SU-DHL-6 (cell line): ENCODE results near the gene PIGL.

ENCODE experiments used
- H2AFZ ChIP-seq: fragments of 200-600 bp; sonication (generic); 2 replicates; pipeline ENCODE4 v1.6.1; 2014; ENCODE audit warnings: low read depth, mild to moderate bottlenecking, moderate library complexity, mixed read lengths, antibody characterized with exemption, low read length; ENCODE audit not compliant: severe bottlenecking
- H3F3A ChIP-seq: fragments of 200-600 bp; shearing (Covaris generic); 2 replicates; pipeline ENCODE4 v1.6.0; 2016; ENCODE audit warnings: antibody characterized with exemption, mild to moderate bottlenecking; ENCODE audit not compliant: insufficient read depth
- H3K27ac ChIP-seq: fragments of 200-600 bp; sonication (generic); 2 replicates; pipeline ENCODE4 v1.5.1; 2016; ENCODE audit warnings: low read depth, mild to moderate bottlenecking, low read length, moderate library complexity, mixed read lengths
- H3K27me3 ChIP-seq: fragments of 200-600 bp; sonication (generic), shearing (Covaris generic); 2 replicates; pipeline ENCODE4 v1.6.0; 2014; ENCODE audit warnings: mild to moderate bottlenecking, low read length
- H3K36me3 ChIP-seq: fragments of 200-600 bp; sonication (generic); 2 replicates; pipeline ENCODE4 v1.6.1; 2014; ENCODE audit warnings: mild to moderate bottlenecking, low read length, mixed read lengths
- H3K4me2 ChIP-seq: fragments of 300-600, 200-600 bp; shearing (Covaris generic), sonication (generic); 2 replicates; pipeline ENCODE4 v1.6.0; 2014; ENCODE audit warnings: low read length, low read depth, mild to moderate bottlenecking; ENCODE audit not compliant: poor library complexity, severe bottlenecking
- H3K4me3 ChIP-seq: fragments of 200-600 bp; sonication (generic); 2 replicates; pipeline ENCODE4 v1.5.1; 2014; ENCODE audit warnings: antibody characterized with exemption, low read length, mild to moderate bottlenecking, mixed read lengths; ENCODE audit not compliant: insufficient read depth, poor library complexity, severe bottlenecking
- H3K79me2 ChIP-seq: fragments of 200-600 bp; sonication (generic); 2 replicates; pipeline ENCODE4 v1.6.1; 2014; ENCODE audit warnings: mild to moderate bottlenecking, low read length, moderate library complexity; ENCODE audit not compliant: insufficient read depth
- H3K9ac ChIP-seq: fragments of 200-600 bp; sonication (generic); 2 replicates; pipeline ENCODE4 v1.7.0; 2014; ENCODE audit warnings: mild to moderate bottlenecking, low read length
- H3K9me2 ChIP-seq: fragments of 200-600 bp; sonication (generic); replicated peaks from 2 replicates; pipeline ENCODE4 v1.6.1; 2014; ENCODE audit warnings: low read length; ENCODE audit not compliant: insufficient read depth
- H3K9me3 ChIP-seq: fragments of 200-600 bp; sonication (generic); 2 replicates; pipeline ENCODE4 v1.6.1; 2014; ENCODE audit warnings: low read length, mixed read lengths; ENCODE audit not compliant: insufficient read depth
- H4K20me1 ChIP-seq: fragments of 200-600 bp; sonication (generic); 2 replicates; pipeline ENCODE4 v1.6.1; 2014; ENCODE audit warnings: low read depth, mild to moderate bottlenecking, antibody characterized with exemption, low read length, moderate library complexity, mixed read lengths
- CTCF ChIP-seq: fragments of 200-600 bp; sonication (generic); IDR thresholded peaks from one replicate; pipeline ENCODE4 v1.5.1; 2017; ENCODE audit warnings: antibody characterized with exemption, mild to moderate bottlenecking, low read length, moderate library complexity; ENCODE audit not compliant: insufficient read depth, poor library complexity, severe bottlenecking
- EZH2phosphoT487 ChIP-seq: fragments of 200-600 bp; sonication (generic), shearing (Covaris generic); conservative IDR thresholded peaks from 2 replicates; pipeline ENCODE4 v1.6.1; 2018; ENCODE audit warnings: mild to moderate bottlenecking, antibody characterized with exemption, low read length, moderate library complexity, mixed read lengths

The PIGL gene

GRCh38 chr17:16255481-16255921, 38.5 kb downstream of the PIGL start:
- Histone ChIP-seq H3K9me2 (no peaks in the 10 kb centered on the region), H3K79me2 (peaks cover 8% of the 10 kb centered on the region), H3K27me3 (no peaks in the 10 kb centered on the region), H3K4me3 (no peak overlapping the region), H3K27ac (no peak overlapping the region), H4K20me1 (no peaks in the 10 kb centered on the region), H3K4me2 (no peak overlapping the region), H3K9me3 (peaks cover 10% of the 10 kb centered on the region; the same call in 1 of the 2 replicates), H2AFZ (no peak overlapping the region), H3K9ac (no peak overlapping the region), H3K36me3 (0 out of 2 replicates have a peak, but pooled peaks cover 4% of the 10 kb centered on the region), H3F3A (0 out of 2 replicates have a peak, but pooled peaks cover 2% of the 10 kb centered on the region)
- TF ChIP-seq EZH2phosphoT487 (no peak), CTCF (no peak)

GRCh38 chr17:16258901-16259300, 41.9 kb downstream of the PIGL start:
- Histone ChIP-seq H3F3A (0 out of 2 replicates have a peak, but pooled peaks cover 2% of the 10 kb centered on the region), H3K9me3 (peaks cover 11% of the 10 kb centered on the region; the same call in 1 of the 2 replicates), H3K9ac (no peak overlapping the region), H3K4me3 (no peak overlapping the region), H4K20me1 (no peaks in the 10 kb centered on the region), H3K36me3 (0 out of 2 replicates have a peak, but pooled peaks cover 4% of the 10 kb centered on the region), H3K27ac (no peak overlapping the region), H3K9me2 (no peaks in the 10 kb centered on the region), H2AFZ (no peak overlapping the region), H3K27me3 (no peaks in the 10 kb centered on the region), H3K4me2 (no peak overlapping the region), H3K79me2 (no peaks in the 10 kb centered on the region)
- TF ChIP-seq CTCF (no peak), EZH2phosphoT487 (no peak)

- Histone ChIP-seq H3K4me3 (no peak overlapping the region), H3F3A (0 out of 2 replicates have a peak, but pooled peaks cover under 1% of the 10 kb centered on the region), H3K9me3 (peaks cover 11% of the 10 kb centered on the region; the same call in 1 of the 2 replicates), H3K9ac (no peak overlapping the region), H2AFZ (no peak overlapping the region), H3K36me3 (0 out of 2 replicates have a peak, but pooled peaks cover 4% of the 10 kb centered on the region), H3K4me2 (no peak overlapping the region), H3K27ac (no peak overlapping the region), H3K9me2 (no peaks in the 10 kb centered on the region), H4K20me1 (no peaks in the 10 kb centered on the region), H3K27me3 (no peaks in the 10 kb centered on the region), H3K79me2 (no peaks in the 10 kb centered on the region)
- TF ChIP-seq CTCF: no peak
- TF ChIP-seq EZH2phosphoT487: no peak
Measured at GRCh38 chr17:16259926-16260325, 42.9 kb downstream of the PIGL start.
